Ascending aorta (tissue), 2 donors: ENCODE measurements around the gene ANKFN1. TPM values are rescaled to one million over a fixed set of nuclear protein-coding genes. Genes with fewer than 3 reads are reported as not detected.
A peak's percentile ranks its signal among the peaks of the same experiment; 100 is the strongest.

Source experiments
- DNase-seq, 2 donors: peaks; one replicate each; pipeline ENCODE4 v3.0.0-alpha.2; 2019; ENCODE audit warnings: low spot score in 2 of 2
- H3K27ac ChIP-seq, 2 donors: fragments of 200-600 bp; sonication (generic); one replicate each; pipeline ENCODE4 v1.5.1; 2016 to 2017; ENCODE audit warnings: mild to moderate bottlenecking in 1 of 2
- H3K27me3 ChIP-seq: fragments of 200-600 bp; sonication (generic); one replicate; pipeline ENCODE4 v1.5.1; 2017
- H3K36me3 ChIP-seq, 2 donors: fragments of 200-600 bp; sonication (generic); one replicate each; pipeline ENCODE4 v1.5.1; 2016
- H3K4me1 ChIP-seq, 2 donors: fragments of 200-600 bp; sonication (generic); one replicate each; pipeline ENCODE4 v1.5.1; 2016 to 2017; ENCODE audit warnings: mild to moderate bottlenecking in 1 of 2
- H3K4me3 ChIP-seq, 2 donors: fragments of 200-600 bp; sonication (generic); one replicate each; pipeline ENCODE4 v1.5.1; 2016 to 2017; ENCODE audit warnings: mild to moderate bottlenecking in 1 of 2
- H3K9me3 ChIP-seq, 2 donors: fragments of 200-600 bp; sonication (generic); one replicate each; pipeline ENCODE4 v1.5.1; 2016
- intact Hi-C: fragments of 100-400 bp; cut with DNase I; formaldehyde crosslinking; loops from one replicate; pipeline ENCODE4 v1.15.1; 2023
- total RNA-seq: library from RNA; depleted of rRNA; stranded (reverse); fragments of >200 nt; gene quantifications from one replicate; pipeline ENCODE4 v1.1.0, GENCODE V29; 2016
- TF ChIP-seq, protein P1 (sequence below), 3 experiments: fragments of 200-600 bp in 2 of 3; fragments of 450-650 bp in 1 of 3; sonication (generic) in 2 of 3; IDR thresholded peaks; one replicate each; pipeline ENCODE4 v1.5.1; 2016 to 2019; ENCODE audit warnings: antibody characterized with exemption in 3 of 3, mild to moderate bottlenecking in 1 of 3, moderate library complexity in 1 of 3

The ANKFN1 gene
- total RNA-seq, 1 donor from 2014 or later = not detected

DNA sequence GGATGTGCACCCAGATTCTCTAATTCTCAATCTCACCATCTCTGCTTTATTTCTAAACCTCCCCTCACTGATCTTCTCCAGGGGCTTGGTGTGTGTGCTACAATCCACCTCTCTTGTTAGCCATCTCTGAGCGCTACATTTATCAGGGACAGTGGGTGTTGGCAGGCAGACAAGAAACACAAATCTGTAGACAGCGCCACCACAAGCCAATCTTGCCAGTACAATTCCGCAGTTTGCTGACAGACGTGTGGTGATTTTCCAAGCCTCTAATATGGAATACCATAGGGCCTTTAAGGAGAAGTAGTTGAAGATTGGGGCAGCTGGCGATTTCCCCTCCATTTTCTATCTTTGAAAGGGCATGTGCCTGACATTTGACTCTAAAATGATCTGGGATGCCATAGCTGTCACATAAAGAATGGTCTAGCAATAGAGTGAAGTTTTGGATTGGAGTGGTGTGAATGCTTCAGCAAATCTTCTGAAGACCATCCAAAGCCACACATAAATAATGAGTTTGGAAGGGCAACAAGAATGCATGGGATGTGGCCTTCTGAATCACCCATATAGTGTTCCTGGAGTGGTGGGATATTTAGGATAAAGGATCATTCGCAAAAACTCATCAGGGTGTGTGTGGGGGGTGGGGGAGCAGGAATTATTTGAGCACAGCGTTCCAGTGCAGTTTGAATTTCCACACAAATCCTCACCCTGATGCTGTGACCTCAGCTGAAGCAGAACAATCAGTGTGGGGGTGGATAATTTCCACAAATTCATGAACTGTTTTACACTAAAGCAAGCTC is 12.0 kb upstream of the ANKFN1 start:
- Histone ChIP-seq H3K27ac (no peak overlapping the region), H3K9me3 (no peaks in the 10 kb centered on the region), H3K36me3 (no peaks in the 10 kb centered on the region), H3K4me1 (no peaks in the 10 kb centered on the region), H3K4me3 (no peak overlapping the region), H3K27me3 (no peaks in the 10 kb centered on the region)
- intact Hi-C loops = no loop called here
- TF ChIP-seq, protein P1, sequence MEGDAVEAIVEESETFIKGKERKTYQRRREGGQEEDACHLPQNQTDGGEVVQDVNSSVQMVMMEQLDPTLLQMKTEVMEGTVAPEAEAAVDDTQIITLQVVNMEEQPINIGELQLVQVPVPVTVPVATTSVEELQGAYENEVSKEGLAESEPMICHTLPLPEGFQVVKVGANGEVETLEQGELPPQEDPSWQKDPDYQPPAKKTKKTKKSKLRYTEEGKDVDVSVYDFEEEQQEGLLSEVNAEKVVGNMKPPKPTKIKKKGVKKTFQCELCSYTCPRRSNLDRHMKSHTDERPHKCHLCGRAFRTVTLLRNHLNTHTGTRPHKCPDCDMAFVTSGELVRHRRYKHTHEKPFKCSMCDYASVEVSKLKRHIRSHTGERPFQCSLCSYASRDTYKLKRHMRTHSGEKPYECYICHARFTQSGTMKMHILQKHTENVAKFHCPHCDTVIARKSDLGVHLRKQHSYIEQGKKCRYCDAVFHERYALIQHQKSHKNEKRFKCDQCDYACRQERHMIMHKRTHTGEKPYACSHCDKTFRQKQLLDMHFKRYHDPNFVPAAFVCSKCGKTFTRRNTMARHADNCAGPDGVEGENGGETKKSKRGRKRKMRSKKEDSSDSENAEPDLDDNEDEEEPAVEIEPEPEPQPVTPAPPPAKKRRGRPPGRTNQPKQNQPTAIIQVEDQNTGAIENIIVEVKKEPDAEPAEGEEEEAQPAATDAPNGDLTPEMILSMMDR (IDR thresholded peaks at IDR 0.05) = no peak
- no peak for DNase-seq

DNA sequence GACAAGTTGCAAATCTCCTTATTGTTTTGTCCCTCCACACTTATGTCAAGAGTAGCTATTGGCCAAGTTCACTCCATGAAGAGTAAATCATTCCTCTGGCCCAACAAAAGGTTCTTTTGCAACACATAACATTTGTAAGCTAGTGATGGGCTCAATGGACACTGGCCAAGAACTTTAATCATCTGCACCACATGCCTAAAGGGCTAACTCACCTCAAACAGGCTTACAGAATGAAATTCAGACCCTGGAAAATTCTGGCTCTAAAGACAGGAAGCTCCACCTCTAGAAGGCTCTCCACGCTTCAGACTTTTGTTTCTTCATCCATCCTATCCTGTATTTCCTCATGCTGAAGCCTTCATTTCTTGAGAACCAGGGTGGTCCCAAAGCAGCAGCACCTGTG is 10.9 kb upstream of the ANKFN1 start:
- Histone ChIP-seq H3K27ac (no peak overlapping the region), H3K4me1 (no peaks in the 10 kb centered on the region), H3K27me3 (no peaks in the 10 kb centered on the region), H3K36me3 (no peaks in the 10 kb centered on the region), H3K9me3 (no peaks in the 10 kb centered on the region), H3K4me3 (no peak overlapping the region)
- peak in 1 of 2 donors; percentile 66 for DNase-seq
- TF ChIP-seq, protein P1 (IDR thresholded peaks at IDR 0.05) = no peak
- intact Hi-C loops = no loop called here

DNA sequence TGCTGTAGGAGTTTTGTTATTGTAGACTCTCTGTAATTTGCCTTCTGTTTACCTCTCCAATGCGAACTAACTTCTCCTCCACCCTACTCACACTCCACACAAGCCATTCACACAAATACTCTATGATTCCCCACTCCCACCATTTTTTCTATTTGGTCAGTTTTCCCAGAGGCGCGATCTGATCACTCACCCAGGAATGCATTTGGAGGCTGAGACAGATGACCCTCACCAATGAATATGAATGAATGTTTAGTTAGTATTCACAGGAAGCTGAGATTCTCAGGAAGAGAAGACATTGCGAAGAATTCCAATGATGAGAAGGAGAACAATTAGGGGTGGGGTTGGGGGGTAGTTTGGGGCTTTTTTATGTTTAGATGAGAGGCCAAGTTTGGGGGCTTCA is 10.5 kb upstream of the ANKFN1 start:
- no peaks in the 10 kb centered on the region for H3K36me3 ChIP-seq
- intact Hi-C loops = no loop called here
- TF ChIP-seq, protein P1 (IDR thresholded peaks at IDR 0.05) = no peak
- H3K4me1 ChIP-seq = no peaks in the 10 kb centered on the region
- DNase-seq = no peak
- H3K27me3 ChIP-seq = no peaks in the 10 kb centered on the region
- H3K9me3 ChIP-seq = no peaks in the 10 kb centered on the region
- no peak overlapping the region for H3K27ac ChIP-seq
- H3K4me3 ChIP-seq = no peak overlapping the region

DNA sequence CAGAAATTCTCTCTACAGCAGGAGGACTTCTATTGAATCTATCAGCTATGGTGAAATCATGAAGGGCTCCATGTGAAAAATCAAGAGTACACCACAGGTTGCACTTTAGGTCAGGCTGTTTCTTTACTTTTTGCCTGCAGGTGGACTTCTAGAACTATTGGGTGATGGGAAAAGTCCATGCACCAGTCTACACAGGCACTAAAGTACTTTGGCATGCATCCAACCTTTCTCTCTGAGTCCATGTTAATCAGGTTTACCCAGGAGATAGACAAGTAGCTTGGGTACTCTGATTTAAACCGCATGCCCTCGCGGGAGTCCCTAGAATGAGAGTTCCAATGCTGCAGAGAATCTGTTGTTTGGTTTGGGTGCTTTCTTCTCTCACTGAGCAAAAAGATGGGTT is 9.1 kb upstream of the ANKFN1 start:
- TF ChIP-seq, protein P1 (IDR thresholded peaks at IDR 0.05) = no peak
- no peak overlapping the region for H3K4me3 ChIP-seq
- no peak overlapping the region for H3K27ac ChIP-seq
- H3K36me3 ChIP-seq = no peaks in the 10 kb centered on the region
- no peaks in the 10 kb centered on the region for H3K9me3 ChIP-seq
- H3K4me1 ChIP-seq = no peaks in the 10 kb centered on the region
- no peaks in the 10 kb centered on the region for H3K27me3 ChIP-seq
- intact Hi-C loops = no loop called here
- DNase-seq = no peak

DNA sequence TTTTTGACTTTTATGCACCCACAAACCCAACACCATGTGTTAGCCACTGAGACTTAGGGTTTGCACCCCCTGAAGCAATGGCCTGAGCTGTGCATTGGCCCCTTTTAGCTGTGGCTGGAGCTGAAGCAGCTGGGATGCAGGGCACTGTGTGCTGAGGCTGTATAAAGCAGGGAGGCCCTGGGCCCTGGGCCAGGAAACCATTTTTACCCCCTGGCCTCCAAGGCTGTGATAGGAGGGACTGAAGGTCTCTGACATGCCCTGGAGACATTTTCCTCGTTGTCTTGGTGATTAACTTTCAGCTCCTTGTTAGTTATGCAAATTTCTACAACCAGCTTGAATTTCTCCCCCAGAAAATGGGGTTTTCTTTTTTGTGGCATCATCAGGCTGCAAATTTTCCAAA is 6.7 kb upstream of the ANKFN1 start:
- no peak overlapping the region for H3K4me3 ChIP-seq
- no peak overlapping the region for H3K27ac ChIP-seq
- H3K27me3 ChIP-seq = no peaks in the 10 kb centered on the region
- H3K36me3 ChIP-seq = no peaks in the 10 kb centered on the region
- H3K4me1 ChIP-seq = no peaks in the 10 kb centered on the region
- TF ChIP-seq, protein P1 (IDR thresholded peaks at IDR 0.05) = no peak
- no peak for DNase-seq
- intact Hi-C loops = no loop called here
- H3K9me3 ChIP-seq = no peaks in the 10 kb centered on the region
